Uterus (tissue), 2 donors: Measurements from ENCODE around the gene DCBLD2.

ENCODE experiments used
- CTCF ChIP-seq, 4 experiments: fragments of 200-600 bp in 2 of 4; fragments of 450-650 bp in 2 of 4; sonication (generic) in 2 of 4; IDR thresholded peaks; one replicate each; pipeline ENCODE4 v1.5.1; 2016 to 2019; ENCODE audit warnings: antibody characterized with exemption in 4 of 4, mild to moderate bottlenecking in 2 of 4, moderate library complexity in 1 of 4
- POLR2A ChIP-seq, 2 donors: fragments of 450-650 bp; IDR thresholded peaks; one replicate each; pipeline ENCODE4 v1.6.1; 2016; ENCODE audit warnings: antibody characterized with exemption in 2 of 2, mild to moderate bottlenecking in 1 of 2, moderate library complexity in 1 of 2

GRCh38 chr3:98827221-98827920 is 74.1 kb downstream of the DCBLD2 start:
- TF ChIP-seq CTCF (IDR thresholded peaks at IDR 0.05) (no peak), POLR2A (IDR thresholded peaks at IDR 0.05) (no peak)
